CD4-positive, alpha-beta T cell treated with Interferon alpha-2 for 1 hour (primary cell): ENCODE results near the gene DYNLL1.
A peak's percentile ranks its signal among the peaks of the same experiment; 100 is the strongest.
"Not testable (repeated sequence)": the region's sequence is repeated elsewhere in the genome, so short reads cannot be mapped to it uniquely, and the experiment has no call there.

Source experiments
- DNase-seq, 2 donors: peaks; one replicate each; pipeline ENCODE4 v3.0.0-alpha.2; 2020 to 2022

Gene DYNLL1

DNA sequence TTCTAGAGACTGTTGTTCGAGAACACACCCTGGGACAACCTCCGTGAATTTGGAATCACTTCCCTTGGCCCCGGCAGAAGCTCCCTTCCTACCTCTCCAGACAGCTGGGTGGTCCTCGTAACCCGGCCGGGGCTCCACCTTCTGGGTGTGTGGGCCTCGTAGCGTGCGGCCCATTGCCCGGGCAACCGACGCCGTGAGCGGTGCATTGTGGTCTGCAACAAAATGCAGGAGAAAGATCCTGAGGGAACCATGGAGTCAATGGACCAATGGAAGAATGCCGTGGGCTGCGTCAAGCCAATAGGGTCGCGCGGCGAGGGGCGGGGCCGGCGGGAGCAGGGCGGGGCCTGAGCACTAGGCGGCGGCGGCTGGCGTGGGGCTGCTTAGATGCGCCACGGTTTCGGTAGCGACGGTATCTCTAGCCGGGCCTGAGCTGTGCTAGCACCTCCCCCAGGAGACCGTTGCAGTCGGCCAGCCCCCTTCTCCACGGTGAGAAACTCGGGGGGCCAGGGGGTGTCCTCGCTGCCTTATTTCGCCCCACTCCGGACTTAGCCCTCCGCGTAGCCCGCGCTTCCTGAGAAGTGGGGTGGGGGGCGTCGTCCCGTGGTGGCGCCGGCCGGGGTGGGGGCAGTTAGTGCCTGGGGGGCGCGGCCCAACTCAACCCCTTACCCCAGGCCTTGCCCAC lies at the start of gene DYNLL1:
DYNLL1 (plus strand) TSS at position 383 of the 682 bp plus-strand sequence. CDS start 309 bp downstream, outside the sequence.
- peak; percentile 95 to 98 for DNase-seq

DNA sequence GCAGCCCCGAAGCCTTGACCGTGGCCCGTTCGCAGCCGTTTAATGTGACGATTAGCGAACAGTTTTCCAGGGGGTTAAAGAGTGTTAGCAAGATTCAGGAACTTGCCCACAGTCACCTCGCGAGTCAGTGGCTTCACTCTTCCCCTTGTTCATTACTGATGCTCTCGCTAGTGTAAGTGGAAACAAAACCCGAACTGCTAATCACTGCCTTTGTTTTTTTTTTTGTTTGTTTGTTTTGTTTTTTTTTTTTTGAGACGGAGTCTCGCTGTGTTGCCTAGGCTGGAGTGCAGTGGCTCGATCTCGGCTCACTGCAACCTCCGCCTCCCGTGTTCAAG lies 49.1 kb upstream of the DYNLL1 start:
- not testable (repeated sequence) for DNase-seq

DNA sequence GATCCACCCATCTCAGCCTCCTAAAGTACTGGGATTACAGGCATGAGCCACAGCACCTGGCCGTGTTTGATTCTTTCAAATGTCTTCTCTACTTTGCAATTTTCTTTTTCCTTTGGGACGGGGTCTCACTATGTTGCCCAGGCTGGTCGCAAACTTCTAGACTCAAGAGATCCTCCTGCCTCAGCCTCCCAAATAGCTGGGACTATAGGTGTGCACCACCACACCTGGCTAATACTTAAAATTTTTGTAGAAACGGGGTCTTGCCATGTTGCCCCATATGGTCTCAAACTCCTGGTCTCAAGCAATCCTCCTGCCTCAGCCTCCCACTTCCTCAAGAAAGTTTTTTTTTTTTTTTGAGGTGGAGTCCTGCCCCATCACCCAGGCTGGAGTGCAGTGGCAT lies 47.9 kb upstream of the DYNLL1 start:
- no peak for DNase-seq

DNA sequence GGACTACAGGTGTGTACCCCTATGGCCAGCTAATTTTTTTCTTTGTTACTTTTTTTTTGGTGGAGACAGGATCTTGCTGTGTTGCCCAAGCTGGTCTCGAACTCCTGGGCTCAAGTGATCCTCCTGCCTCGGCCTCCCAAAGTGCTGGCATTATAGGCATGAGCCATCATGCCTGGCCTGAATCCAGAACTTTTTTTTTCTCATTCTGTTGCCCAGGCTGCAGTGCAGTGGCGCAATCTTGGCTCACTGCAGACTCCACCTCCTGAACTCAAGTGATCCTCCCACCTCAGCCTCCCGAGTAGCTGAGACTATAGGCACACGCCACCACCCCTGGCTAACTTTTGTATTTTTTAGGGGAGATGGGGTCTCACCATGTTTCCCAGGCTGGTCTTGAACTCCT lies 43.4 kb upstream of the DYNLL1 start:
- not testable (repeated sequence) for DNase-seq

DNA sequence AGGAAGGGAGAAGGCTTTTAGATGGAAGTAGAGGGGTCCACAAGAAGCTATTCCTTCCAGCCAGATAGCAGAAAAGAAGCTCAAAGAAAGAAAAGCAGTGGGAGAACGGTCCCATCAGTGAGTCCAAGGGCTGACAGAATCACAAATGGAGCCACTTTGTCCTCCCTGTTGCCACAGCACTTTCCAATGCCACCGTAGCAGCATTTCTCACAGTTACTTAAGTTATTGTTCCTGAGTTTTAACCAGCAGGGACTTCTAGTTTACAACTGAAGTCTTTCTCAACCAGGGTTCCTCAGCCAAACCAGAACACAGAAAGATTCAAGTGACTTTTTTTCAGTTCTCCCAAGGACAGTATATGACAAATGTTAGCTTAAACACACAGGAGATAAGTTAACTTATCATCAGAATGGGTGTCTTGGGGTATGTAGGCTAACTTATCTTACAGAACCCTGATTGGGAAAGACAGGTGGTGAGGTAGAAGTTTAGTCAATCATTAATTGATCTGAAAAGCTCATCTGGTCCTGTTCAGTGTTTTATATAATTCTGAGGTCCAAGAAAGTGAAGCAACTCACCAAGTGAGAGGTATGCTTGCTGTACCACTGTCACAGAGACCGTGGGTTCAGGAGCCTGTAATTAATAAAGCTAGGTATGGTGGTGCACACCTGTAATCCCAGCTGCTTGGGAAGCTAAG lies 42.7 kb upstream of the DYNLL1 start:
- no peak for DNase-seq

DNA sequence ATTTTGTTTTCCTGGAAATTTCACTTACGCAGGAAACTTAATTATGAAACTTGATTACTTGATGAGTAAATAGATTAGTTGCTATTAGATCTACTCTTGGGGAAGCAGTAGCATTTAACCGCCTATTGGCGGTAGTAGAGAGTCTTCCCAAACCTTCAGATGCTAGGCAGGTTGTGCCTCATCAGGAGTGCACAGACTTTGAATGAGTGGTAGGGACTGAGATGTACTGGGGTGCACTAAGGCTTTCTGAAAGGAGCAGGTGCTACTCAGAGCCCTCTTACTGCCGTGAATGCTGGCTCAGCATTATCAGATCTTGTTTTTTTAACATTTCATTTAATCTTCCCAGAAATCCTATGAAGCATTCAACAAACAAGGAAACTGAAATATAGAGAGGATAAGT lies 41.9 kb upstream of the DYNLL1 start:
- DNase-seq, result peak; percentile 28 to 66

DNA sequence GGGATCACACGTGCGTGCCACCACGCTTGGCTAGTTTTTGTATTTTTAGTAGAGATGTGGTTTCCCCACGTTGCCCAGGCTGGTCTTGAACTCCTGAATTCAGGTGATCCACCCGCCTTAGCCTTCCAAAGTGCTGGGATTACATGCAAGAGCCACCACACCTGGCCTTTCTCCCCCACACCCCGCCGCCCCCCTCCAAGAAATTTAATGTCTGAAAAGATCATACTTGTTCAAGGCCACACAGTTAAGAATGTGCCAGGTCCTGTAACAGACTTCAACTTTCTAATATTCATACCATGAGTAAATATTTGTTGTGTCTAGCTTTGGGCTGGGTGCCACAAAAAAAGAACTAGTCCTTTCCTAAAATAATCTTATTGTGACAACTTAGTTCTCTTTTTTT lies 40.6 kb upstream of the DYNLL1 start:
- DNase-seq, result no peak

DNA sequence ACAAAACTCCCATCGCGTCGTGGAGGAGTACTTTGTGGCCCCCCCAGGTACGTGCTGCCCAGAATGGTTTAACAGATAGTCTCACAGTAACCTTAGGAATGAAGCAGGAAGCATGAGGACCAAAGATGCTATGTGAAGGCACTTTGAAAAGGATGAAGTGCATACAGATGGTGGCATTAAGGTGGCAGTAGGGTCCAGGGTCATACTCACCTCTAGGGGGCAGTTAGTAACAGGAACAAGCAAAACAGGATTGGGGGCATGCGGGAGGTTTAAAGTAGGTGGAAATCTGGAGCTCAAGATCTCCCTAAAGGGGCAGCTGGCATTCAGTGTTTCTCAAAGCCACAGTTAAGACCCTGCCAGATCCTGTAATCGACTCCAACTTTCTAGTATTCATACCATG lies 38.8 kb upstream of the DYNLL1 start:
- DNase-seq, result peak in 1 of 2 donors; percentile 24

DNA sequence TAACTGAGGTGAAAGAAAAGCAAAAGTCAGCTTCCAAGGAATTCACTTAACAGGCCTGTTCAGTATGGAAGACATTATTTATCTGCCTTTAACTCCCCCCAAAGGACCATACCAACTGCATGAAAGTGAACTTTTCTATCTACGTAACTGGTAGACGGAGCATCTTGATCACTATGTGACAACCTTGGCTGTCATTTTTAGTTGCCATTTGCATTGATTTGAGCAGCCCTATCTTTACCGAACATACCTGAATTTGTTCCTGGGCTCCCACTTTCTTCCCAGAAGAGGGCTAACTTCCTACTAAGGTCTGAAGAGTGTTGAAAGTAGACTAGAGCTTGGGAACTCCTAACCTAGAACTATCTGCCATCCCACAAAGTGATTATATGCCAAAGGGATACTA lies 35.8 kb upstream of the DYNLL1 start:
- DNase-seq, result no peak

DNA sequence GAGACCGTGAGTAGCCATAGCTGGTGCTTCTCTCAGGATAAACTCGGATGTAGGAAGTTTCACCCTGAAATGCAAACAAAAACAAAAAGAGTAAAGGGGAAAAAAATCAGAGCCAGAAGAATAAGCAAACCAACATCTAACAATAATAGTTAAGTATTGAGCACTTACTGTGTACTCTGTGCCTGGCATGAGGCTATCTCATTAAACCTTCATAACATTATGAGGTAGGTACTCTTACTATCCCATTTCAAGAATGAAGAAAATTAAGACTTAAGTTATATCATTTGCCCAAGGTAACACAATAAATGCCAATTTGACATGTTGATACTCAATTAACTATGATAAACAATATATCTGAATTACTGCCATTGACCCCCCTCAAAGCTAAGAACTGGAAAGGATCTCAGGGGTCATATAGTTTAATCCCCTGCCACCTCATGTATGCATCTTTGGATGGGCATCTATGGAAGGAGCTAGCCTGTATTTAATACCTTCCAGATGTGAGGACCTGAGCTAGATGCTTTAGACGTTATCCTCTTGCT lies 33.7 kb upstream of the DYNLL1 start:
- DNase-seq, result no peak

DNA sequence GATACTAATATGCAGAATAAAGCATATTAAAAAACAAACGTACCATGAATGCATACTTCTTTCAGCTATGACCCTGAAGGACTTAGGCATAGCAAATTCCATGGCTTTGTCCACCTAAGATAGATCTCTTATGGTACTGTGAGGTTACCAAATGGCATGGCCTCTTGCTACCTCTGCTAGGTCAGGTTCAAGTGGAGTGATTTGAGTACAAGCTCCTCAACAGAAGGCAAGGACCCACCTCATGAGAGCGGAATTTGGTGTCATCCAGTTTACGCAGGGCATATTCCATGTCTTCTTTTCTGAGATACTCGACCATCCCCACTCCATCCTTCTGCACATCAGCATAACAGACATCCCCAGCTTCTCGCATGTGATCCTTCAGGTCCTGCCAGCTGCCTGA lies 32.2 kb upstream of the DYNLL1 start:
- DNase-seq, result no peak

DNA sequence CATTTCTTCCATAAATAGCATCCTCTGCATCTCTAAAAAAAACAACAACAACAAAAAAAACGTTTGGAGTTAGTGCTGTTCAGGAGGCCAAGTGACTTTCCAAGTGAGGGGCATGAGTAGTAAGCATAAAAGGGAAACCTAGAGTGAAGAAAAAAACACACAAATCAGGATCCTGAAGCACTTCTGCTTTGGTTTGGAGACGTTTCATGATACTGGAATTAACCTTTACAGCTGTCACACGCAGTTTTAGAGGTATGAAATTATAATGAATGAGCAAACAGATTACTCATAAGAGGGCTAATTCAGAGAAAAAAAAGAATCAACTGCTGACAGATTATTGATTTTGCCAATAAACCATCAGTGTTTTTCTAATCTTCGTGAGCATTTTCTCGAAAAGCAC lies 30.2 kb upstream of the DYNLL1 start:
- DNase-seq, result no peak

DNA sequence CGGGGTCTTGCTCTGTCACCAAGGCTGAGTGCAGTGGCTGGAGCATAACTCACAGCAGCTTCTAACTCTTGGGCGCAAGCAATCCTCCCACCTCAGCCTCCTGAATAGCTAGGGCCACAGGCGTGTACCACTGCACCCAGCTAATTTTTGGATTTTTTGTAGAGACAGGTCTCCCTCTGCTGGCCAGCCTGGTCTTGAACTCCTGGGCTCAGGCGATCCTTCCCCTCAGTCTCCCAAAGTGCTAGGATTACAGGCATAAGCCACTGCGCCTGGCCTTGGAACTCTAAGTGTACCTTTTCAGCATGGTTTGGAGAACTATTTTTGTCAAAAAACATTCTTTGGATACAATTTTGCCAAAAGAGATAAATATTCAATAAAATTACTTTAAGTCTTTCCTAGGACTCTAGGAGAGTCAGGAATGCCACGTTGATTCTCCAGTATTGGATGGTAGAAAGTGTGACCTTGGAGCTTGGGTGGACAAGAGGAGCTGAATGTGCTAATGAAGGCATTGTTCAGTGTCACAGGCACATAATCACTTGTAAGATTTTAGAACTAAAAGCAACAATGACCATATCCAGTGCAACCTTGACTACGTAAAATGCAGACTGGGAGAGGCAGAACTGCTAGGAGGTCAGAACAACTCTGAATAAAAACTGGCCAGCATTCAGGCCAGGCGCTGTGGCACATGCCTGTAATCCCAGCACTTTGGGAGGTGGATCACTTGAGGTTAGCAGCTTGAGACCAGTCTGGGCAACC lies 29.2 kb upstream of the DYNLL1 start:
- peak; percentile 39 to 65 for DNase-seq

DNA sequence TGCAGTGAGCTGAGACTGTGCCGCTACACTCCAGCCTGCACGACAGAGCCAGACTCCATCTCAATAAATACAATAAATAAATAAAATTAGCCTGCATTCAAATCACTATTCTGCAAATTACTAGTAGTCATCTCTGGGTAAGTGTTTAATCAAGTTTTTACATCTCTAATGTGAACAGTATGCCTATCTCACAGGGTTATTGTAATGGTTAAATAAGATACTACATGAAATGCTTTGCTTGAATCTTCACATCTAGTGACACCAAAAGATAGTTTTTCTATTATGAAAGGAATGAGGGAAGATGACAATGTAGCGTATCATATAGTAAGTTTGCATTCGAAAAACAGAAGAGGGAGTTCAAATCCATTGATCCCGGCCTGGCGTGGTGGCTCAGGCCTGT lies 28.5 kb upstream of the DYNLL1 start:
- DNase-seq, result no peak

DNA sequence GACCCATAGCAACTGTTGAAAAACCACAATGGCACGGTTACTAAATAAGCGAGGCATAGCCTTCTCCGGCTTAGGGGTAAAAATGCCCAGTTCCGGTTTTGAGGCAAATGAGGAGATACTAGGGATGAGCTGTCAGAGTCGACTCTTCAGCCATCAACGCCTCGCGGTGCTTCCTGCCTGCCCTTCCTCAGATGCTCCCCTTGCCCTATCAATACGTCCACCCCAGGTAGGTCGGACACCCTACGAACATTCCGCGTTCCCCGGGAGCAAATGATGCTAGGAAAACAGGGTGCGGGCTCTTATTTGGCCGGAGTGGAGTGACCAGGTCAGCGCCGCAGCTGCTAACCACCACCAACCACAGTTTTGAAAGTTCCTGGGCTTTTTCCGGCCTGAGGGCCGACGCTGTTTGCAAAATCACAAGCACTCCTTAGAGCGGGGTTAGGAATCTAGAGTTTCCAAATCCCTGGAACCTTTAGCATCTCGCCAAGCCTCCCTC lies 27.5 kb upstream of the DYNLL1 start:
- peak; percentile 6 to 36 for DNase-seq

DNA sequence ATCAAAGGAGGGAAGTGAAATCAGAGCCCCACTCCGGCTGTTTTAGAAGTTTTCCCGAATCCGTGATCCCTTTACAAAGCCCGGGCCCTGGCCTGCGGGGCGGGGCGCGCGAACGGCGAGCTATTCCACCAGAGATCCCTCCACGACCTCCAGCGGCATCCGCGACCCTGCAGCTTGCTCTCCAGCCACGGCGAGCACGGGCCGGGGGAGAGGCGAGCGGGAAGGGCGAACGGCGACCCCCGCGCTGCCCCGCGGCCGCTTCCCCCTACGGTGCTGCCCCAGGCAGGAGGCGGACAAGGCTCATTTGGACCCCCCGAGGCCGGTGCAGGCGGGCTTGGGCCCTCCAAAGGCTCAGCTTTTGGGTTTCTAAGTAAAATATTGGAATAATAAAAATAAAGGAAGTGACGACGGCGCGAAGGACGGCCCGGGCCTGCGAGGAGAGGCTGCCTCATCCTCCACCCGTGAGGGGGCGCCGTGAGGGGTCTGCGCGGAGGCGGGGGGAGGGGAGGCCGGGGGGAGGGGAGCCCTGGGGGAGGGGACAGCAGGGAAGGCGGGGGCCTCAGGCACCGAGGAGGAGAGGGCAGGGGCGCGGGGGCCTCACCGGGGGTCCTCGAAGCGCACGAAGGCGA lies 27.0 kb upstream of the DYNLL1 start:
- peak; percentile 46 to 63 for DNase-seq

DNA sequence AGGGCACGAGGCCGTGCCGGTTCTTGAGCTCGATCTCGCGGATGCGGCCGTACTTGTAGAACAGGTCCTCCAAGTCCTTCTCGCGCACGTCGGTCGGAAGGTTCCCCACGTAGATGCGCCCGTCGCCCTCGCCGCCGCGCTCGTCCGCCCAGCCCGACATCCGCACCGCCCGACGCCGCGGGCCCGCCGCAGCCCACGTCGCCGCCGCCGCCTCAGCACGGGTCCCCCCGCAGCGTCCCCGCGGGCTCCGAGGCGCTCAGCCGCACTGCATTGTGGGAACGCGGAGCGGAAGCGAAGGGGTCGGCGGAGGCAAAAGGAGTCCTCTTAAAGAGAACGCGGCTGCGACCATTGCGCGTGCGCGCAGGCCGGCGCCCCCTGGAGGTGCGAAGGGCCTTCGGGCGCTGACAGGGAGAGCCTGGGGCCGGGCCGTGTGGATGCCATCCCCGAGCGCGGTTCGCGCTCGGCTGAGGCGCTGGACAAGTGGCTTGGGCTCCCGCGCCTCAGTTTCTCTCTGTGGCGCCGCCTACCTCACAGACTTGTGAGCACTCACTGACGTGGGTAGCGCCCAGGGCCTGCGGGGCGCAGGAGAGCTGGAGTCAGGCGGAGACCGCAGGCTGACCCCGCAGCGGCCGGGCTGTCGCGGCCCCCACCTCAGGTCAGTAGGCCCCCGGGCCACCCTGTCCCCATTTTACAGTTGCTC lies 26.3 kb upstream of the DYNLL1 start, which contains the start of gene SRSF9:
SRSF9 (minus strand) TSS at position 299 of the 700 bp plus-strand sequence; CDS start at position 160, 139 bp downstream.
- peak; percentile 97 to 98 for DNase-seq

DNA sequence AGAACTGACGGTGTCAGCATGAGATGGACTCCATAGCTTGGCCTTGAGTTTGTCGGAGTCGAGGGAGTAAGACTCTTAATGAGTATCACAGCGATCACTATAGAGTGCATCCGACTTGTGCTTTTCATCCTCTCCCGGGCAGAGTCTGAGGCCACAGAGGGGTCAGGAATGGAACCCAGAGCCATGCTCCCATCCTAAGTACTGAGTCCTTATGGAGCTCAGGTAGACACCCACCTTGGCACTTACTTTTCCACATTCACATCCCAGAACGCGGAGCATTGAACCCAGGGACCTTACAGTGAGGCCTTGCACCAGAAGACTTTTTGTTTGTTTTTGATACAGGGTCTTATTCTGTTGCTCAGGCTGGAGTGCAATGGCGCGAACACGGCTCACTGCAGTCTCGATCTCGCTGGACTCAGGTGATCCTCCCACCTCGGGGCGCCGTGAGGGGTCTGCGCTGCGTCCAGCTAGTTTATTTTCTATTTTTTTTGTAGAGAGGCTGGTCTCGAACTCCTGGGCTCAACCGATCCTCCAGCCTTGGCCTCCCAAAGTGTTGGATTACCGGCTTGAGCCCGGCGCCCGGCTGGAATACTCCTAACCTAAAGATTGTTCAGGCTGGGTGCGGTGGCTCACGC lies 25.6 kb upstream of the DYNLL1 start:
- no peak for DNase-seq

DNA sequence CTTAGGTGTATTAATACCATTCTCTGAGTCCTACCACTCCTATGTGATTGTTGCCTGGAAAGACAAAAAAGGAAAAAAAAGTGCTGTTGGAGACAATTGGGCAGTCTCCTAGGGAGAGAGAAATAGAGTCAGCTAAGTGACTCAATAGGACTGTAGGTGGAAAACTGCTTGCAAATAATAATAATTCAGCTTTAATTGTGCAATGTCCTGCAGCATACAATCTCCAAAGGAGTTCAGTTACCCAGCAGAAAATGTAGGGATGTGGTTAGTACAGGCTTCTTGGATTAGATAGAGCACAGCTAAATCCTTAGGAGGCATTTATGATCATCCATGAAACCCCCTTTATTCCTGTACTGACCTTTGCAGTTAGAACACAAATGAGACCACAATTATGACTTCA lies 23.4 kb upstream of the DYNLL1 start:
- DNase-seq, result no peak

DNA sequence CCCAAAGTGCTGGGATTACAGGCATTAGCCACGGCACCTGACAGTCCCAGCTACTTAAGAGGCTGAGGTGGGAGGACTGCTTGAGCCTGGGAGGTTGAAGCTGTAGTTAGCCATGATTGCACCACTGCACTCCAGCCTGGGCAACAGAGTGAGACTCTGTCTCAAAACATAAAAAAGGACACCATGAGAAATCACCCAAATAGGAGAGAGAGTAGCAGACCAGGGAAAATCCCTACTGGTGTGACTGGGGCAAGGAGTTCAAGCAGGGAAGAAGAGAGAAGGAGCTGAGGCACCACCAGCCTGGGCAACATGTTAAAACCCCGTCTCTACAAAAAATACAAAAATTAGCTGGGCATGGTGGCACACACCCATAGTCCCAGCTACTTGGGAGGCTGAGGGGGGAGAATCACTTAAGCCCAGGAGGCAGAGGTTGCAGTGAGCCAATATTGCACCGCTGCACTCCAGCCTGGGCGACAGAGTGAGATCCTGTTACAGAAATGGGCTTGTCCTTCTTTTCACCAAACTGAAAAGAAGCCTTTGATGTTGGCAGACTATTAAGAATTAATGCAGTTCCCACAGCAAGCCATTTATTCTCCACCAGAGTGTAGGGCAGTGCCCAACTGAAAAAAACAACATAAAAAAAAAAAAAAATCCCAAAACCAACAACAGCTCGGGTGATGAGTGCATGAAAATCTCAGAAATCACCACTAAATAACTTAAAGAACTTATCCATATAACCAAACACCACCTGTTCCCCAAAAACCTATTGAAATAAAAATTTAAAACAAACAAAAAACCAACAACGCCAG lies 21.9 kb upstream of the DYNLL1 start:
- no peak for DNase-seq

DNA sequence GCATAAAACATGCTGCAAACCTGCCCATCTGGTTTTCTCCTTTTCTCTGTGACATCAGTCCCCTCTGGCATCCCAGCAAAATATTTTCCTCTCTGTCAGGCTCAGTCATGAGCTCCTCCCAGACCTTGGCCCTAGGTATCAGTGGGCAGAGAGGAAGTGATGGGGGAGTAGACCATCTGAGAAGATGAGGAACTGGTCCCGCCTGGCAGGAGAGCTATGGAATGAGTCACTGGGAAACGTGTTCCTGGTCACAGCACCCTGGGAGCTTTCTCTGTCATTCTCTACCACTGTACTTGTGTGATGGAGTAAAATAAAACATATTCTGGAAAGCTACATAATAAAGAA lies 21.3 kb upstream of the DYNLL1 start:
- DNase-seq, result no peak
